Fibroblast of skin of abdomen (primary cell): ENCODE results near the gene FAM174C.

Experiments
- DNase-seq: peaks from one replicate; pipeline ENCODE4 v3.0.0-alpha.2; 2013

The FAM174C gene

DNA sequence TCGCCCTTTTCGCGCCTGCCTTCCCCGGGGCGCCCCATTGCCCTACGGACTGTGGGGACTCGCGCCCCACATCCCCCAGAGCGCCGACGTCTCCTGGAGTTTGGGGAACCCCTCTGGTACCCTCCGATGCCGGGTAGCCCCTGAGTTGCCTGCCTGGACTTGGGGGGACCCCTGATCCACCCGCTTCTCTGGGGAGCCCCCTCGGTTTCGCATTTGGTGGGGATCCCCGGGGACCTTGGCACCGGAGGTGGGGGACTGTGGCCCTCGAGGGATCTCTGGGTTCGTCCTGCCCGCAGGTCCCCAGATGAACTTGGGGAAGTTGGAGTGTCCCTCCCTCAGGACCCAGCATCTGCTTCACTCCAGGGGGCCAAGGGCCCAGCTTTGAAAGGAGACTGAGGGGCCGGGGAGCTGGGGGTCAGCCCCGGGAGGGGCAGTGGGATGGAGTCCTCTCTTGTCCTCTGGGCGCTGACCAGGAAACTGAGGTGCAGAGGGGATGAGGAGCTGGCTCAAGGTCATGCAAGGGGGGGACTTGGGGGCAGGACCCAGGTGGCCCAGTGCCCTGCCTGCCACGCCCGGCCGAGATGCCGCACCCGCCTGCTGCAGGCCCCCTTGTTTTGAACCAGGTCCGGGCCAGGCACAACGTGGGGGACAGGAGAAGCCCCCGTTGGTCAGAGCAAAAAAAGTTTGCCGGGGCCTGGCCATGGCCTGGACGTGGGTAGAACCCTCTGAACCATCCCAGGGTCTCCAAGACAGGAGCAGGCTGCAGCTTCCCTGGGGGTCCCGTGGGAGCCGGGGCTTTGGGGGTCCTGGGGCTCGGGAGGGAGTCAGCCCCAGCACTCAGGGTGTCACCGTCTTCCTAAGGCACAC is 11.4 kb downstream of the FAM174C start:
- DNase-seq: no peak

DNA sequence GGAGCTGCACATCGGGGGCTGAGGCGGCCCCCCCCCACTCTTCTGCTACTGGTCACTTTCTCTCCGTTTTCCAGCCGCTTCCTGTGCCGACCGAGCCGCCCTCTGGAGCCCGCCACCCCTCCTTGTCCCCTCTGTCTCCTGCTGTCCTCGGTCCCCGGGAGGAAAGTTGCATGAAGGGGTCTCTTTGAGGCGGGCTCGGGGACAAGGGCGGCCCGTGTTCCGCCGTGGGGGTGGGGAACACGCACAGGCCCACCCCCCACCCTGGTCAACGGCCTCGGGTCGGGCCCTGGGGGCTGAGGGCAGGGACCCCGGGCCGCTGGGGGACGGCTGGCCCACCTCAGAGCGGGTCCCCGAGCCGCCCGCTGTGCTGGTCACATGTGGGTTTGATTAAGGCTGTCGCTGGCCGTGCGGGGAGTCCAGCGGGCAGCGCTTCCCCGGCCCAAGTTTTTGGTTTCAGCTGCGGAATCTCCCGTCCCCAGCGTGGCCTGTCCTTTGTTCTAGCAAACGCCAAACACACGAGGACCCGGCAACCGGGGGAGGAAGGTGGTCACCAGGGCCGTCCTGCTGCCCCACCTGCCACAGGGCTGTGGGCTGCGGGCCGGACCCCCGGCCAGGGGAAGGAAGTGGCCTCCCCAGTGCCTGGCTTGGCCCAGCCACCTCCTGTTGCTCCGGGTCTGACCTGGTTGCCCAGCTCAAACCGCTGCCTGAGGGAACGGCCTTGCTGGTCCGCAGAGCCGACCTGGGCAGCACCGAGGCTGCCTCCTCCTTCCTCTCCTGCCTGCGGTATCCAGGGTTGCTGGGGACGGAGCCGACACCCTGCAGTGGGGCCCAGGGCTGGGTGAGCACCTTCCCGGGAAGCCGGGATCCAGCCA is 12.3 kb downstream of the FAM174C start:
- no peak for DNase-seq

DNA sequence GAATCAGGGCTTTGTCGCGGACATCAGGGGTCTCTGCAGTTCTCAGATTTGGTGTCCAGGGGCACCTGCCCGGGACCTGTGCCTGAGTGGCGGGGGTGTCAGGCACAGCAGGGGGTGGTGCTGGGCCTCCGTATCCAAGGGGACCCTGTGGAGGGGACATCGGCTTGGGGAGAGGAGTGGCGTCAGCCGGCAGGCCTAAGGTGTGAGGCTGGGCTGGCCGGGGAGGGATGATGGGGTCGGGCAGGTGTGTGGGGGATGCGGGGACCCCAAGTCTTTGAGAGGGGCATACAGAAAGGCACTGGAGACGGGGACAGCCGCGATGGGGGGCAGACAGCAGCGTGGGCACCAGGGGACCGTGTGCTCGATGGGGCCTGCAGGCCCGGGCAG is 12.9 kb downstream of the FAM174C start:
- DNase-seq: no peak

DNA sequence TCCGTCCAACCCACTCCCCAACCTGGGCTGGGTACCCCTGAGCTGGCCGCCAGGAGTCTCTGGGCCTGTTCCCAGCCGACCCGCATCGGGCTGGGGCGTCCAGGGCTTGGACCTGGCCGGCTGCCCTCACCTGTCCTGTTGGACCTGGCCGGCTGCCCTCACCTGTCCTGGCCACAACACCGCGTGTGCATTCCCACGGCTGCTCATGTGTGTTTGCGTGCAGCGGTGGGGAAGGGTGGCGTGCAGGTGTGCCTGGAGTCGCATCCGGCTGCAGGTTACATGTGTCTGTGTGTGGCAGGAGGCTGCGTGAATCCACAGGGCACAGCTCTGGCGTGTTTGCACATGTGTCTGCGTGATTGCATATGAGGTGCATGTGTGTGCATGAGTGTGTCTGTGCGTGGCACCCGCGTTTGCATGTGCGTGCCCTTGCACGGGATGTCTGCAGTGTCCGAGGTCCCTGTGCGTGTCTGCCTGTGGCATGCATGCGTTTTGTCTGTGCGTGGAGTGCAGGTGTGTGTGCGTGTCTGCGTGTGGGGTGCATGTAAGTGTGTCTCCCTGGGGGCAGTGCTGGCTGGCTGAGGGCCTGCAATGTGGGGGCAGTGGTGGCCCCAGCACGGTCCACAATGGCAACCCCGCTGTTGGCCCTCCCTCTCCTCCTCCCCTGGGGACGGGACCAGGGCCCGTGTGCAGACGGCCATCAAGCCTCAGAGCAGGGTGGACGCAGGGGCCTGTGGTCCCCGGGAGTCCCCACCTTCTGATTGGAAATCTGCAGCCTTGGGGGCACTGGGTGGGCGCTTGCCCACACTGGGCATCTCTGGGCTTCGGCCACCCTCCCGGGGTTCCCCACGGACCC is 13.7 kb downstream of the FAM174C start:
- no peak for DNase-seq

DNA sequence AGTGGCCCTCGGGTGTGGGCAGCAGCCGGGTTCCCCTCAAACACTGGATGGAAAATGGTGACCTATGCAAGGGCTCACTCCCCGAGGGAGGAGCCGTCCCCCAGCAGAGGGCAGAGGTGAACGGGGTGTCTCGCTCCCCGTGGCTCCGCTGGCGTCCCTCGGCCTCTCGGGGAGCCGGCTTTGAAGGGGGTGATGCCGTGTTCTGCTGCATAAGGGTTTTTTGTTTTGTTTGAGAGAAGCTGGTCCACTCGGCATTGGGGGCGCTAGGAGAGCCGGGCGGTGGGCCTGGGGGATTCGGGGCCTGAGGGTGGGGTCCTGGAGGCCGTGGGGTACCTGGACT is 14.3 kb downstream of the FAM174C start:
- DNase-seq: no peak

DNA sequence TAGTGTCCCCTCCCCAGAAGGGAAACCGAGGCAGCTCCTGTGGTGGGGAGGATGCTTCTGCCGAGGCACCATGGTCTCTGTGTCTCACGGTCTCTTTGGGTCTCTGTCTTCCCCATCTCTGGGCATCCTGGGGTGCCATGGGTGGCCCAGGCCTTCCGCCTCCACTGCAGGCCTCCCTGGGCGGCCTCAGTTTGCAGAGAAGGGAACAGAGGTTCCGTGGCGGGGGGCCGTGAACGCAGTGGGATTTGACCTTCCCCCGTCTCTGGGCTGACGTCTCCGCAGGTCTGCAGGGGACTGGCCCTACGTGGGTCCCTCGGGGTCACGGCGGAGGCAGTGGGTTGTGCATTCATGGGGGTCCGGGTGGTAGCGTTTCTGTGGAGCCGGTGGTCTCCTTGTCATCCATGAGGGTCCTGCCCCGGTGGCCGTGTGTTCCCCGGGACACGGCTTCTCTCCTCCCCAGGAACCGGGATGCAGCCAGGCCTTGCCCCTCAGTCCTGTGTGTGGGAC is 14.9 kb downstream of the FAM174C start:
- no peak for DNase-seq

DNA sequence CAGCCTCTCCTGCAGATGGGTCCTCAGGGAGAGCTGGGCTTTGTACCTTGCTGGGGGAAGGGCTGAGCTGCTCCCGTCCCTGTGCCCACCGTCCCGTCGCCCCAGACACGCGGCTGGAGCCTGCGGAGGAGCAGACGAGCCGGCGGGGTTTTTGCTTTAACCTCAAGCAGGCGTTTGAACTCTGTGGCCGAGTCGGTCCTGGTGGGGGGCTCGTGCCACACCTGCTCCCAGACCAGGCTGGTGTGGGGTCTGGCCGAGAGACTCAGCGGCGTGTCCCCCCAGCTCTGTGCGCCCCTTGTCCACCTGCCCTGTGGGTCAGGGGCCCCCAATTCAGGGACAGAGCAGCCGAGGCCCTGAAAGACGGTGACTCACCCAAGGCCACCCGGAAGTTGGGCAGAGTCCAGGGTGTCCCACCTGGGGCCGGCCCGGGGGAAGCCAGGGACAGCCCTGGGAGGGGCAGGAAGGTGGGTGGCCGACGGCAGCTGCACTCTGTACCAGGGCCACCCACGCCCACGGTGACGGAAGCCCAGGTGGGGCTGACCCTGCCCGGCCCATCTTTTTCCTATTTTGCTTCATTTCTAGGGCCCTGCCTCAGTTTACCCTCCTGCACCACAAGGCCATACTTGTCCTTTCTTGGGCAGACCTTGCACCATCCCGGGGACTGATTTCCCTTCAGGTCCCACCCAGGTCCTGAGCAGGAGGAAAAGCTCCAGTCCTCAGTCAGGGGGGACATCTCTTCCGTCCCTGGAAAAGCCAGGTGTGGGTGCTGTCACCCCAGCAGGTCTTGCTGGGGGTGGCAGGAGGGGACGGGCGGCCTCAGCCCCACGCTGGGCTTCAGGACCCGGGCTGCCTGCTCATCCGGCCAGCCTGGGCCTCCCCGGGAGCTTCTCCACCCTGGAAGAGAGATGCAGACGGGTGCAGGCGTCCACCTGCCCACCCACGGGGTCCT is 15.6 kb downstream of the FAM174C start:
- no peak for DNase-seq

DNA sequence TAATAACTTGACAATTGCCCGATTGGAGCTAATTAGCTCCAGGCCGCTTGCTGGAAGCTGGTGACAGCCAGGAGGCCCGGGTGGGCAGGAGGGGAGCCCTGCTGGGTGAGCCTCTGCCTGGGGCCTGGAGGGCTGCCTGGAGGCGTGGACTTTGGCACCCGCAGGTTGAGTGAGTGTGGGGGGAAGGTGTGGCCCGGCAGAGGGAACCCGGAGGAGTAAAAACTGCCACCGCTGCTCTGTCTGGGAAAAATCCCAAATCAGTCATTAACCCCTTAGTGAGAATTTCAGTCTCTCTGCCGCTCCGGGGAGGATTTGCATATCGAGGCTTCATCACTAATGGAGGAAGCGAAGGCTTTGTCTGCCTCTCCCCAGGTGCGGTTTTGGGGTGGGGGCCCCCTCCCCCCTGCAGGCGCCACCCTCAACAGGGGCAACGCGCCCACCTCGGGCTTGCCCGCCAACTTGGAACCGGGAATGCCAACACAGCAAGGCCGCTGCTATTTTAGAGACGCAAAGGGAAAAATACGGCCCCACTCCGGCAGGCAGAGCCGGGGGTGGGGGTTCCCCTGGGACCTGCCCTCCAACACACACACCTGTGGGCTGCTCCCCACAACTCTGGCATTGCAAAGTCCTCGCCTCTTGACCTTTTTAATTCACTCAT is 16.6 kb downstream of the FAM174C start:
- DNase-seq: no peak

DNA sequence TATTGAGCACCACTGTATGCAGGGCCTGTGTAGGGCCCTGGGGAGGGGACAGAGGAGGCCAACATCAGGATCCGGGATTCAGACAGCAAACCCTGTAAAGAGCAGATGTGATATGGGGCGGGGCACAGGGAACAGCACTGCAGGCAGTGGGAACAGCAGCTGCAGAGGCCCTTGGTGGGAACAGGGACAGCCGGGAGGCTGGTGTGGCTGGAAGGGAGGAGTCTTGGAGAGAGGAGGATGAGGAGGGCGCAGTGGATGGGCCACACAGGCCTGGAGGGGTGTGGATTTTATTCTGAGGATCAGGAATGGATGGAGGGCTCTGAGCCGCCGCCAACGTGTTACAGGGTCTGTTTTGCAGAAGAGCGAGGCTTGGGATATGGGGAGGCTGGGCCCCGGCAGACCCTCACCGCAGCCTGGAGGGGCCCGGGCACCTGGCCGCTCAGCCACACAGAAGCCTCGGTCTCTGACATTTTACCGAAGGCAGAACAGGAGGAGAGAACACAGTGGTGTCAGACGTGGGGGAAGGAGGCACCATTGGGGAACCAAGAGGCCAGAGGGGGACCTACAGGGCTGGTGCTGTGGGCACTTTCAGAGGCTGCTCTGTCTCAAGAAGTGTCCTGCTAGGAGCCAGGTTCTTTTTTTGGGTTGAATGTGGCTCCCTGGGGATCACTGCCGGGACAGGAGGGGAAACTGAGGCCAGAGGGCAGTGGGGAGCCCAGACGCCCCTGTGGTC is 17.3 kb downstream of the FAM174C start:
- no peak for DNase-seq

DNA sequence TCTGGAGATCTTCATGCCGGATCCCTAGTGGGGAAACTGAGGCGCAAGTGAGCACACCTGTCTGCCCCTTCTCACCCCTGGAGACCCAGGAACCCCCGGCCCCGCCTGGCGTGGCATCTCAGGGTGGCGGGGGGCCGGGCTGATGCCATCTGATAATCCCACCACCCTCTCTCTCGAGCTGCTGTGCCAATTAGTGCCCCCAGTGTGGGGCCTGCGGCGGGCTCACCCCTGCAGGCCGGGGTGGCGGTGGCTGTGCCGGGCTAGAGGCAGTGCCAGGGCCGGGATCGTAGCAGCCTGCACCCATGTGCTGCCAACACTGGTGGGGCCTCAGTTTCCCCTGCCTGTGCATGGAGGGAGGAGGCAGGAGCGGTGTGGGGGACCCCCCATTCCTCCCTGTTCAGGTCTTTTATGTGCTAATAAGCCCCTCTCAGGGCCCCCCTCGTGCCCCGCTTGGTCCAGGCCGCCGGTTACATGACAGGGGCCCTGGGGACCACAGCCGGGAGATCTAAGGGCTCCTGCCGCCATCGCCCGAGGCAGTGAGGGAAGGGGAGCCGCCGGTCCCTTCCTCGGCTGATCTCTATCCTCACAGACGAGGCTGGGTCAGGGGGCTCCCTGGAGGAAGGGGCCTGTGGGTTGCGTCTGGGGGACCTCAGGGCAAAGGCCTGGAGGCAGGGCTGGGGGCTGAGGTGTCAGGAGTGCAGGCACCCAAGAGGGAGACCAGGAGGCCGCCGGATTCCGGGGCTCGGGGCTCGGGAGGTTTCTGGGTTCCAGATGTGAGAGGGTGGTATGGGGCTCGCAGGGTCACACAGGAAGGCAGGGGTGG is 18.7 kb downstream of the FAM174C start:
- DNase-seq: no peak

DNA sequence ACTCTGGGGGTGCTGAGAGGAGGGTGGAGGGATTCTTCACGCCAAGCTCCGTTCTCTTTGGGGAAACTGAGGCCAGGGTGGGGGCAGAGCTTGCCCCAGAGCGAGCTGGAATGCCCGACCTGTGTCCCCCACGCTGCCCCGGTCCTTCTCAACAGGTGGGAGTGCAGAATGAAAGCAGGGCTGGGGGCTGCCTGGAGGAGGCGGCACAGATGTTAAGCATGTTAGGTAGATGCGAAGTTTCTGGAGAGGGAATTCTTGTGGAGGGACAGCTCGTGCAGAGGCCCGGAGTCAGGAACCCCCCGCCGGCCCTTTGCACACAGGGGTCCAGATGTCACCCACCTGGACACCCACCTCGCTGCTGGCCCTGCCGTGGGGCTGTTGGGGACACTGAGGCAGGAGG is 19.4 kb downstream of the FAM174C start:
- DNase-seq: no peak

DNA sequence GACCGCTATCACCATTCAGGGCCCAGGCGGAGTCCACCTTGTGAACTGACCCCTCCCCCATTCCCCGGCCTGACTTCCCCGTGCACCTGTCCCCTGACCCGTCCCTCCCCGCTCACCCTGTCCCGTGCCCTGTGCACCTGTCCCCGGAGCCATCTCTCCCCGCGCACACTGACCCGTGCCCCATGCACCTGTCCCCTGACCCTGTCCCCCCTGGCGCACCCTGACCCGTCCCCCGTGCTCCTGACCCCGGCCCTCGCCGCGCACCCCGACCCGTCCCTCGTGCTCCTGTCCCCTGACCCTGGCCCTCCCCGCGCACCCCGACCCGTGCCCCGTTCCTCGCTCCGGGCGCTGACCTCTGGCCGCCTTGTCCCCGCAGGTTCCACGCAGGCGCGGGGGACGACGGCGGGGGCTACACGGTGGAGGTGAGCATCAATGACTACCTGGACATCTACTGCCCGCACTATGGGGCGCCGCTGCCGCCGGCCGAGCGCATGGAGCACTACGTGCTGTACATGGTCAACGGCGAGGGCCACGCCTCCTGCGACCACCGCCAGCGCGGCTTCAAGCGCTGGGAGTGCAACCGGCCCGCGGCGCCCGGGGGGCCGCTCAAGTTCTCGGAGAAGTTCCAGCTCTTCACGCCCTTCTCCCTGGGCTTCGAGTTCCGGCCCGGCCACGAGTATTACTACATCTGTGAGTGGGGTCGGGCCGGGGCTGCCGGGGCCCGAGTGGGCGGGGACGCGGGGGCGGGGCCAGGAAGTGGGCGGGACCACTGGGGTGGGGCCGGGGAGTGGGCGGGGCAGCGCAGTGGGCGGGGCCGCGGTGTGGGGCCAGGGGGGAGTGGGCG is 20.1 kb downstream of the FAM174C start:
- no peak for DNase-seq

DNA sequence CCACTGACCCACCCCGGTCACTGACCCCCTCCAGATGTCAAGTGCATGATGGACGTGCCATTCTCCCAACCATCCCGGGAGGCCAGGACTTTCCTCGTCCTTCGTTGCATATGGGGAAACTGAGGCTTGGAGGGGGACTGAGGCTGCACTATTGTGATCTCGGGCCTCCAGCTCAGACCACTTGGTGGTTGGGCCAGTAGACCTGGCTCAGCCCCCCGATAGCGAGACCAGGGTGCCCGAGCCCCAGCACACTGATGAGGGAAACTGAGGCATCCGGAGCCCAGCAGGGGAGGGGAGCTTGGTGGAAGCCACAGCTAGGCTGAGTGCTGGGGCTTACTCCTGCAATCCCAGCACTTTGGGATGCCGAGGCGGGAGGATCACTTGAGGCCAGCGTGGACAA is 20.7 kb downstream of the FAM174C start:
- DNase-seq: no peak

DNA sequence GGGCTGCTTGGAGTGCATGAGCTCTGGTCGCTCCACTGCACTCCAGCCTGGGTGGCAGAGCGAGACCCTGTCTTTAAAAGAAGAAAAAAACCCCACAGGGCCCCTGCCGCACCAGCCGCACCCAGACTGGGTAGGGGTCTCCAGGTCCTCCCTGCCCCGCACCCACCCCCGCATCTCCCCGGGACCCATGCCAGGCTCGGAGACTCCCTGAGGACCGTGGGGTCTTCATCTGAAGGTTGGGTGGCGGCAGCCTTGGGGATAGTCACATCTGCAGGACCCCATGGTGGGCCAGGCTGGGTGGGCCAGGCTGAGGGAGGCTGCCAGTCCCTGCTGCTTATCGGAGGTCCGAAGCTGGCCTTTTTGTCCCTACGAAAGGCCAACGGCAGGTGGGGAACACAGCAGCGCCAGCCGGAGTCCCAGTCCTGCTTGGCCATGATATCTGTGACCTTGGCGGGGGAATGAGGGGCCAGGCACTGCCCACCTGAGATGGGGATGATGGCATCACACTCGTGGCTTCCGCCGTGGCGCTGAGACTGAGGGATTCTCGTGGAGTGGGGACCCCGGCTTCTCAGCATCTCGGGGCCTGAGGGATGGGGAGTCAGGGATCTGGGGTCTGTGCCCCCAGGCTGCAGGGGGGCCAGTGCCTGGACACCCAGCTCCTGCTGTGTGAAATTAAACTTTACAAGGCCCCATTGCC is 21.4 kb downstream of the FAM174C start:
- no peak for DNase-seq

DNA sequence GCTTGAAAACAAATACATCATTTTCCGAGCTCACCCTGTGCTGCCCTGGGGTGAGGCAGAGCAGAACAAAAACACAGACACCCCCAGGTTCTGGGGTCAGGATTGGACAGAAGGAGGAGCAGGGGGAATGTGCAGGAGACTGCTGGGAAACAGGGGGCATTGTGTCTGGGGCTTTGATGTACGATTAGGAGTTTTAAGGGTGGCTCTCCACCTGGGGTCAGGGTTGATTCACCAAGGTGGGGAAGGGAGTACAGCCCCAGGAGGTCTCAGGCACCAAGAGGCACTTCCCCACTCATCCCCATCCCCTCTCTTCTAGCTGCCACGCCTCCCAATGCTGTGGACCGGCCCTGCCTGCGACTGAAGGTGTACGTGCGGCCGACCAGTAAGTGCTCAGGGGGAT is 22.9 kb downstream of the FAM174C start:
- no peak for DNase-seq

DNA sequence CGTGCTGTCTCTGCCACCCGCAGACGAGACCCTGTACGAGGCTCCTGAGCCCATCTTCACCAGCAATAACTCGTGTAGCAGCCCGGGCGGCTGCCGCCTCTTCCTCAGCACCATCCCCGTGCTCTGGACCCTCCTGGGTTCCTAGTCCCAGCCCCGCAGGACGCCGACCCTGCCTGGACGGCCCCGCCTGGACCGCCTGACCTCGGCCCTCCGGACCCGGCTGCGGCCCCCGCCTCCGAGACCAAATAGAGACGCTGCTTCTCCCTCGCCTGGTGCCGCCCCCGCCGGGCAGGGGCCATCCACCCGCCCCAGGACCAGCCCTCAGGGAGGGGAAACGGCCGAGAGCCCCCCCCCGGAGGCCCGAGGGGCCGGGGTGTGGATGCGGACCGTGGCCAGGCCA is 24.5 kb downstream of the FAM174C start:
- DNase-seq: no peak

DNA sequence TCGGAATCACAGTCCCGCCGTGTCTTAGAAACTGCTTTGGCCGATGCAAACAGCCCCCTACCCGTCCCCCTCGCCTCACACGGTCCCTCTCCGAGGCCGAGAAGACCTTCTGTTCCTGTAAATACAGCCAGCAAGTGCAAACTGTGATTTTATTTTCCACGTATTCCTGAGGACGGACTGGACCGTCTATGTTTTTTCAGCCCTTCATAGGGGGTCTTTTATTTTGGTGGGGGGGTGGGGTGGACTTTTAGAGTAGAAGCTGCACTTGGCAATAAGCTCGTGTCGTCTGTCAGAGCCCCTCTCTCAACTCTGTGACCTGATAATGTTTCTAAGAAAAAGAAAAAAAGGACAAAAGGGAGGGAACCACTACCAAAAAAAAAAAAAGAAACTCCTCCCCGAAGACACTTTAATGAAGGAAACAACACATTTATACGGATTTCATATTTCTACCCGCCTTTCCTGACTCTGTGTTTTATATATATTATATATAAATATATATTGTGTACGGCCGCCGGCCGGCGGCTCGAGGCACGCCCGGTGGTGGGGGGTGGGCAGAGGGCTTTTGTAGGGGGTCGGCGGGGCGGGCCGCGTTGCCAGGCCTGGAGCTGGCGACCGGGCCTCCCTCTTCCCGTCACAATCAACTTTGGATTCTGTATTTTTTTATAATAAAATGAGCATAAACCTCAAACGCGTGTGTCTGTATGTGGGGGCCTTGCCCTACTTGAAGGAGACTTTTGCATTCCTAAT is 25.6 kb downstream of the FAM174C start:
- DNase-seq: no peak
